GM21528 (cell line): ENCODE measurements around the gene GPC6.

Experiments used
- ATAC-seq: cut with Tn5 transposase; IDR thresholded peaks from one replicate; pipeline ENCODE4 v1.9.1; 2021; ENCODE audit warnings: mild to moderate bottlenecking, moderate library complexity; ENCODE audit not compliant: unreplicated experiment, low FRiP score

GPC6 gene

GRCh38 chr13:93265800-93266199, 39.2 kb downstream of the GPC6 start:
- no peak for ATAC-seq

- no peak for ATAC-seq
These were observed 40.1 kb downstream of the GPC6 start for GRCh38 chr13:93266681-93267080.

GRCh38 chr13:93268327-93269028, 41.9 kb downstream of the GPC6 start:
- ATAC-seq: no peak

- no peak for ATAC-seq
These were observed 44.4 kb downstream of the GPC6 start for GRCh38 chr13:93270769-93271742.

- no peak for ATAC-seq
These were observed 53.4 kb downstream of the GPC6 start for GRCh38 chr13:93279982-93280381.

GRCh38 chr13:93280688-93281087, 54.1 kb downstream of the GPC6 start:
- ATAC-seq: no peak

- ATAC-seq: no peak
These were observed 56.6 kb downstream of the GPC6 start for GRCh38 chr13:93283255-93283654.

GRCh38 chr13:93284064-93284463, 57.5 kb downstream of the GPC6 start:
- ATAC-seq: no peak

GRCh38 chr13:93286047-93286446, 59.4 kb downstream of the GPC6 start:
- ATAC-seq: no peak

- ATAC-seq: no peak
These were observed 62.4 kb downstream of the GPC6 start for GRCh38 chr13:93289053-93289452.

GRCh38 chr13:93289842-93290241, 63.2 kb downstream of the GPC6 start:
- ATAC-seq: no peak

GRCh38 chr13:93290503-93290902, 63.9 kb downstream of the GPC6 start:
- no peak for ATAC-seq

GRCh38 chr13:93292366-93292765, 65.8 kb downstream of the GPC6 start:
- no peak for ATAC-seq

GRCh38 chr13:93293710-93294109, 67.1 kb downstream of the GPC6 start:
- ATAC-seq: no peak

GRCh38 chr13:93296584-93296983, 70.0 kb downstream of the GPC6 start:
- ATAC-seq: no peak

GRCh38 chr13:93298713-93299112, 72.1 kb downstream of the GPC6 start:
- ATAC-seq: no peak

- no peak for ATAC-seq
These were observed 77.5 kb downstream of the GPC6 start for GRCh38 chr13:93304134-93304533.

GRCh38 chr13:93304868-93305613, 78.4 kb downstream of the GPC6 start:
- ATAC-seq: no peak

- ATAC-seq: no peak
These were observed 79.3 kb downstream of the GPC6 start for GRCh38 chr13:93305886-93306285.

- ATAC-seq: no peak
These were observed 80.5 kb downstream of the GPC6 start for GRCh38 chr13:93307136-93307535.

- no peak for ATAC-seq
These were observed 81.0 kb downstream of the GPC6 start for GRCh38 chr13:93307651-93308050.
